Testis (tissue), 3 donors: Measurements from ENCODE around the gene C7. TPM values are rescaled to one million over a fixed set of nuclear protein-coding genes. Genes with fewer than 3 reads are reported as not detected.
"Not testable (repeated sequence)": the region's sequence is repeated elsewhere in the genome, so short reads cannot be mapped to it uniquely, and the experiment has no call there.

Experiments used
- DNase-seq: peaks from one replicate; pipeline ENCODE4 v3.0.0-alpha.2; 2019
- H3K27ac ChIP-seq, 2 donors: fragments of 200-600 bp; sonication (generic); one replicate each; pipeline ENCODE4 v1.5.1; 2019
- H3K27me3 ChIP-seq: fragments of 200-600 bp; sonication (generic); one replicate; pipeline ENCODE4 v1.5.1; 2019
- H3K36me3 ChIP-seq: fragments of 200-600 bp; sonication (generic); one replicate; pipeline ENCODE4 v1.5.1; 2017; ENCODE audit warnings: low read depth; ENCODE audit errors: missing control alignments
- H3K4me1 ChIP-seq: fragments of 200-600 bp; sonication (generic); one replicate; pipeline ENCODE4 v1.5.1; 2019
- H3K4me3 ChIP-seq, 2 donors: fragments of 200-600 bp; sonication (generic); one replicate each; pipeline ENCODE4 v1.5.1; 2017 to 2019
- H3K9me3 ChIP-seq: fragments of 200-600 bp; sonication (generic); one replicate; pipeline ENCODE4 v1.5.1; 2017
- CTCF ChIP-seq, 3 experiments: fragments of 450-650 bp in 2 of 3; fragments of 200-600 bp in 1 of 3; sonication (generic) in 1 of 3; IDR thresholded peaks; one replicate each; pipeline ENCODE4 v1.5.1; 2016 to 2019; ENCODE audit warnings: antibody characterized with exemption in 3 of 3, mild to moderate bottlenecking in 2 of 3, moderate library complexity in 1 of 3
- POLR2A ChIP-seq: fragments of 450-650 bp; IDR thresholded peaks from one replicate; pipeline ENCODE4 v1.6.1; 2017; ENCODE audit warnings: antibody characterized with exemption, mild to moderate bottlenecking, moderate library complexity
- WGBS, 2 donors: methylation state at CpG; one replicate each; pipeline ENCODE4 v1.1.5; 2018; 5-methylcytosine and 5-hydroxymethylcytosine counted together
- intact Hi-C: fragments of 100-400 bp; cut with DNase I; formaldehyde crosslinking; loops from one replicate; pipeline ENCODE4 v1.15.1; 2023; ENCODE audit warnings: low total_unique reads
- polyA plus RNA-seq: library from polyadenylated mRNA; stranded (reverse); fragments of 350-450 nt; fragmentation: Illumina TruSeq; extraction: RNeasy Lipid Tissue Mini Kit (QIAGEN cat#74804); gene quantifications from one replicate; pipeline ENCODE4 v1.2.3, GENCODE V29; 2014; ENCODE audit warnings: low read depth, low replicate concordance; ENCODE audit not compliant: insufficient read depth
- small RNA-seq, 2 donors: library from RNA; depleted of rRNA; stranded (forward); fragments of <200 nt; gene quantifications; one replicate each; pipeline ENCODE3, GENCODE V24; 2016
- total RNA-seq, 2 donors: library from RNA; depleted of rRNA; stranded (reverse); fragments of >200 nt; gene quantifications; one replicate each; pipeline ENCODE4 v1.2.3, GENCODE V29; 2016

Gene C7
- total and polyA plus RNA-seq, 3 donors from 2014 or later: 147 to 330 (median 165) TPM

GRCh38 chr5:41012318-41012717 lies 103.0 kb downstream of the C7 start:
- H3K4me1 ChIP-seq: no peaks in the 10 kb centered on the region
- TF ChIP-seq CTCF (IDR thresholded peaks at IDR 0.05) (no peak), POLR2A (no peak)
- H3K27me3 ChIP-seq: no peaks in the 10 kb centered on the region
- H3K4me3 ChIP-seq: no peak overlapping the region
- H3K36me3 ChIP-seq: no peaks in the 10 kb centered on the region
- no peak overlapping the region for H3K27ac ChIP-seq
- 75 to 82% methylated on average over 4 of the region's 4 CpGs for WGBS, 2 donors
- no peaks in the 10 kb centered on the region for H3K9me3 ChIP-seq
- no peak for DNase-seq
- intact Hi-C loops: no loop called here

GRCh38 chr5:41022600-41022999 lies 113.3 kb downstream of the C7 start:
- H3K9me3 ChIP-seq, intact Hi-C loops, H3K36me3 ChIP-seq, H3K27ac ChIP-seq, H3K4me1 ChIP-seq, DNase-seq, H3K27me3 ChIP-seq, H3K4me3 ChIP-seq: not testable (repeated sequence)
- WGBS, 2 donors: 95% methylated on average over 7 to 8 of the region's 8 CpGs

Small RNA genes within 50 kb of the gene (small RNA-seq; reads per million reads assigned to genes)
- 0 reads per million in 2 donors for gene AC114967.1
- 0 reads per million in 2 donors for gene RNU7-161P

Other genes starting within 250 kb of the C7 start
- 10 to 100 TPM; 10.1 to 10.4 TPM for gene PTGER4, start 229.6 kb upstream of the C7 start, total RNA-seq
- gene PTGER4, start 229.6 kb upstream of the C7 start, polyA plus RNA-seq: 8.7 TPM
- gene TTC33, start 153.5 kb upstream of the C7 start, total RNA-seq: 10 to 100 TPM; 14.7 to 15.2 TPM
- 16.5 TPM for gene TTC33, start 153.5 kb upstream of the C7 start, polyA plus RNA-seq
- gene PRKAA1, start 111.1 kb upstream of the C7 start, total RNA-seq: 10 to 100 TPM; 81.7 to 92.8 TPM
- 144 TPM for gene PRKAA1, start 111.1 kb upstream of the C7 start, polyA plus RNA-seq
- gene RPL37, start 74.3 kb upstream of the C7 start, total RNA-seq: 100 to 1,000 TPM in 1 of 2 donors, 10 to 100 TPM in 1; 99.1 to 174 TPM
- 1,089 TPM for gene RPL37, start 74.3 kb upstream of the C7 start, polyA plus RNA-seq
- 1 to 10 TPM; 3.1 to 4.8 TPM for gene CARD6, start 68.1 kb upstream of the C7 start, total RNA-seq
- gene CARD6, start 68.1 kb upstream of the C7 start, polyA plus RNA-seq: 3.0 TPM
- gene MROH2B, start 161.8 kb downstream of the C7 start, total RNA-seq: 10 to 100 TPM; 31.3 to 49.1 TPM
- 171 TPM for gene MROH2B, start 161.8 kb downstream of the C7 start, polyA plus RNA-seq